Measurements from ENCODE around the gene ACE.

ACE gene

GRCh38 chr17:63533433-63534077 is 56.7 kb downstream of the ACE start:
- Histone ChIP-seq H3K4me3 (IDR thresholded peaks at IDR 0.05; ENCODE audit: insufficient read depth, low read depth, low read length) (no peak overlapping the region), H3K27me3 (ENCODE audit: insufficient read depth, low read depth) (peaks cover 13% of the 10 kb centered on the region; the same call in 1 of the 2 replicates), H3K36me3 (ENCODE audit: insufficient read depth) (no peaks in the 10 kb centered on the region), H4K20me1 (ENCODE audit: insufficient read depth) (no peaks in the 10 kb centered on the region), H3K9ac (no peak overlapping the region), H3K4me1 (ENCODE audit: low read depth, poor library complexity, severe bottlenecking) (no peaks in the 10 kb centered on the region), H3K4me2 (no peak overlapping the region), H3K79me2 (ENCODE audit: insufficient read depth, low read depth) (no peaks in the 10 kb centered on the region), H3K27ac (no peak overlapping the region), H2AFZ (ENCODE audit: low read depth) (no peak overlapping the region)
- no peak for TF ChIP-seq CTCF (conservative IDR thresholded peaks at IDR 0.05; ENCODE audit: low read depth, low read length)

GRCh38 chr17:63534078-63534570 is 57.3 kb downstream of the ACE start:
- no peaks in the 10 kb centered on the region for H3K36me3 ChIP-seq (ENCODE audit: insufficient read depth)
- no peaks in the 10 kb centered on the region for H3K4me1 ChIP-seq (ENCODE audit: low read depth, poor library complexity, severe bottlenecking)
- H2AFZ ChIP-seq (ENCODE audit: low read depth): no peak overlapping the region
- no peak overlapping the region for H3K4me3 ChIP-seq (IDR thresholded peaks at IDR 0.05; ENCODE audit: insufficient read depth, low read depth, low read length)
- TF ChIP-seq CTCF (conservative IDR thresholded peaks at IDR 0.05; ENCODE audit: low read depth, low read length): no peak
- H3K9ac ChIP-seq: no peak overlapping the region
- no peak overlapping the region for H3K27ac ChIP-seq
- no peaks in the 10 kb centered on the region for H4K20me1 ChIP-seq (ENCODE audit: insufficient read depth)
- H3K27me3 ChIP-seq (ENCODE audit: insufficient read depth, low read depth): peaks cover 13% of the 10 kb centered on the region; the same call in 1 of the 2 replicates
- H3K4me2 ChIP-seq: no peak overlapping the region
- no peaks in the 10 kb centered on the region for H3K79me2 ChIP-seq (ENCODE audit: insufficient read depth, low read depth)

- no peak overlapping the region for H3K4me3 ChIP-seq (IDR thresholded peaks at IDR 0.05; ENCODE audit: insufficient read depth, low read depth, low read length)
- no peaks in the 10 kb centered on the region for H3K36me3 ChIP-seq (ENCODE audit: insufficient read depth)
- H3K4me1 ChIP-seq (ENCODE audit: low read depth, poor library complexity, severe bottlenecking): no peaks in the 10 kb centered on the region
- no peak overlapping the region for H2AFZ ChIP-seq (ENCODE audit: low read depth)
- TF ChIP-seq CTCF (conservative IDR thresholded peaks at IDR 0.05; ENCODE audit: low read depth, low read length): no peak
- H3K79me2 ChIP-seq (ENCODE audit: insufficient read depth, low read depth): no peaks in the 10 kb centered on the region
- no peak overlapping the region for H3K27ac ChIP-seq
- H4K20me1 ChIP-seq (ENCODE audit: insufficient read depth): no peaks in the 10 kb centered on the region
- no peak overlapping the region for H3K9ac ChIP-seq
- peaks cover 11% of the 10 kb centered on the region; the same call in 1 of the 2 replicates for H3K27me3 ChIP-seq (ENCODE audit: insufficient read depth, low read depth)
- no peak overlapping the region for H3K4me2 ChIP-seq
These were observed 58.1 kb downstream of the ACE start for GRCh38 chr17:63534816-63535455.

- no peaks in the 10 kb centered on the region for H3K4me1 ChIP-seq (ENCODE audit: low read depth, poor library complexity, severe bottlenecking)
- H3K79me2 ChIP-seq (ENCODE audit: insufficient read depth, low read depth): no peaks in the 10 kb centered on the region
- H4K20me1 ChIP-seq (ENCODE audit: insufficient read depth): no peaks in the 10 kb centered on the region
- no peak overlapping the region for H3K9ac ChIP-seq
- no peak overlapping the region for H3K4me3 ChIP-seq (IDR thresholded peaks at IDR 0.05; ENCODE audit: insufficient read depth, low read depth, low read length)
- no peak for TF ChIP-seq CTCF (conservative IDR thresholded peaks at IDR 0.05; ENCODE audit: low read depth, low read length)
- H2AFZ ChIP-seq (ENCODE audit: low read depth): no peak overlapping the region
- H3K27me3 ChIP-seq (ENCODE audit: insufficient read depth, low read depth): peaks cover 11% of the 10 kb centered on the region; the same call in 1 of the 2 replicates
- no peak overlapping the region for H3K27ac ChIP-seq
- H3K4me2 ChIP-seq: no peak overlapping the region
- no peaks in the 10 kb centered on the region for H3K36me3 ChIP-seq (ENCODE audit: insufficient read depth)
These were observed 58.8 kb downstream of the ACE start for GRCh38 chr17:63535640-63536039.

All from KMS-11 (cell line).